T-helper 2 cell treated with Interferon-gamma antibody and Interleukin-4, amounts not matched to agents 100 ng/mL and 5 ng/mL, for 36 hours (primary cell): ENCODE results near the gene TMOD1. TPM values are rescaled to one million over a fixed set of nuclear protein-coding genes. Genes with fewer than 3 reads are reported as not detected.

ENCODE experiments used
- intact Hi-C: fragments of 100-400 bp; cut with micrococcal nuclease; formaldehyde crosslinking; loops from one replicate; pipeline ENCODE4 v1.15.1; 2023
- total RNA-seq: library from RNA; stranded (reverse); gene quantifications from 2 replicates; pipeline ENCODE4 v1.2.3, GENCODE V29; 2022

TMOD1 gene
- total RNA-seq, 1 donor from 2014 or later: 0.68 TPM

DNA sequence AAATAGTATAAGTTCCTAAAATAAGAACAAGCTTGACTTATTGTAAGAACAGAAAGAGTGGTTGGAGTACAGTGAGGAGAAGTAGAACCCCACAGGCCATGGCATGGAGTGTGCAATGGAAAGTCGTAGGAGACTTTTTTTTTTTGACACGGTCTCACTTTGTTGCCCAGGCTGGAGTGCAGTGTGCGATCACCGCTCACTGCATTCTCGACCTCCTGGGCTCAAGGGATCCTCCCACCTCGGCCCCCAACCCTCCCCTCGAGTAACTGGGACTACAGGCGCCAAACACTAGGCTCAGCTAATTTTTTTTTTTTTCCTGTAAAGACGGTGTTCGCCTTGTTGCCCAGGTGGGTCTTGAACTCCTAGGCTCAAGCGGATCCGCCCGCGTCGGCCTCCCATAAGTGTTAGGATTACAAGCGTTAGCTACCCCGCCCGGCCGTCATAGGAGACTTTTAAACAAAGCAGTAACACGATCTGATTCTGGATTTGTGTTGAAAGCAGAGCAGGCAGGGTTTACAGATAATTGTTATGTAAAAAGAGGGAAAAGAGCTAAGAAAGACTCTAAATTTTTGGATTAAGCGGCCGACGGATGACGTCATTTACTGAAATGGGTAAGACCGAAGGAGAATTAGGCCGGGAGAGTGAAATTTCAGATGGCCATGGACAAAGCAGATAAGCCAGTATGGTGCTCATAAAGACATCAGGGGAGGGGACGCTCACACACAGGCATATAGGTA is 130.9 kb downstream of the TMOD1 start:
- intact Hi-C loops: loop anchor here (2.0 to 5.0 kb wide), 6 partner anchors 18 to 854 kb away; partner anchors contain the start of genes ANP32B, NANS and ZNF510

DNA sequence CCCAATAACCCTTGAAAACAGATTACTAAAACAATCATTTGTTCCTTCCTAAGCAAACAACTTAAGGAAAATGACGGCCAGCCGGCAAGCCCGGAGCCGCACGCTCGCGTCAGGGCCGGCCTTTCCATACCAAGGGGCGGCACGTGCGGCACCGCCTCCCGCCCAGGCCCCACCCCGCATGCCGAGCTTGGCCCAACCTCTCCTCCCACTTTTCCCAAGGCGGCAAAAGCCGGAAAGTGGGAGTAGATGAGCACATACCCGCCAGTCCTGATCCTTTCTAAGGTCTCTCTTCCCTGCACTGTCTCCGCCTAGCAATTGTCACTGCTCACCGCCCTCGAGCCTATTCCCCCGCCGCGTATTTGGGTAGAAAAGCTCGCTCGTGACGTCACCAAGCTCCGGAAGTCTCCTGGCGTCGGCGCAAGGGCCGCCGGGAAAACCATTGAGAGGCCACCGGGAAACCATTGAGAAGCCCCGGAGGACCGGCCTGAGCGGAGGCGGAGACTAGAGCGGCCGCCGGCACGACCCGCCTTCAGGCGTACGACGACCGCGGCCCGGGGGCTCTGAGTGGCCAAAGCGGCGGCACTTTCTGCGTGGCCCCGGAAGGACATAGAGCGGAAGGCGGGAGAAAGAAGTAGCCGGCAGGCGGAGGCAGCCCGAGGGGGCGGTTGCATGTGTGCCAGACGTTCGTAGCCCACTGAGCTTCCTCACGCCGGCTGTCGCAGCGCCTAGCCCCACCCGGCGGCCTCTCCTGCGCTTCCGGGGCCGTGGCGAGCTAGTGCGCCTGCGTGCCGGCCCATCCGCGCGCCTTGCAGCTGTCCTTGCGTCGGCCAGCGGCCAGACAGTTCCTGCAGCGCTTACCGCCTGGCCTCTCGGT is 131.8 kb downstream of the TMOD1 start, which contains the start of the genes NCBP1 and TSTD2:
Gene NCBP1 (plus strand): TSS at position 837 of the 874 bp plus-strand sequence. CDS start 61 bp downstream, outside the sequence.
Gene TSTD2 (minus strand): TSS at position 384 of the 874 bp plus-strand sequence. CDS start 5,806 bp downstream, outside the sequence.
- intact Hi-C loops: loop anchor here (1.0 to 5.0 kb wide), 11 partner anchors 18 to 1215 kb away; partner anchors contain the start of genes ANP32B, NANS, TBC1D2 and TRMO

DNA sequence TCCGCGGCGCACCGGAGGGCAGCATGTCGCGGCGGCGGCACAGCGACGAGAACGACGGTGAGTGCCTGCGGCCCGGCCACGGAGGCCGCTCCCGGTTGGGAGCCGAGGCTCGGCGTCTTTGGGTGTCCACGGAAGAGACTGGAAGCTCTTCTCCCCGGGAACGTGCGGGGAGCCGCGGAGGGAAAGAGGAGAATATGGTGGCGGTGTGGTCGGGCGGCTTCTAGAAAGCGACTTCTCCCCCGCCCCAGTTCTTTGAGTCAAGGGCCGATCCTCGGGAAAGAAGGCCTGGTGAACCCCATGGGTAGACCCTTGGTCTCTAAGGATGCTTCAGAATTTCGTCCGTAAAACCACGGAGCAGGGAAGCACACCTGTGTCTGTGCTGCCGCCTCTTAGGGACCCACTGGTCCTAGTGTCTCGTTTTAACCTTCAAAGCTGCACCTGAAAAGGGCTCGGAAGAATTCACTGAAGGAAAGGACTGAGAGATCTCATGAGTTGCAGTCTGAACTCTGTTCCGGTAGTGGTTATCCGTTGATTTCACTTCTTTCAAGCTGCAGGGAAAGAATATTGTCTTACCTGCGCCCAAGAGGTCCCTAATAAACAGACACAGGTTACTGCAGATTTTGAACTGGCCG is 132.5 kb downstream of the TMOD1 start:
- intact Hi-C loops: loop anchor here (1.0 to 5.0 kb wide), 11 partner anchors 19 to 1216 kb away; partner anchors contain the start of genes ANP32B, NANS, TBC1D2 and TRMO

DNA sequence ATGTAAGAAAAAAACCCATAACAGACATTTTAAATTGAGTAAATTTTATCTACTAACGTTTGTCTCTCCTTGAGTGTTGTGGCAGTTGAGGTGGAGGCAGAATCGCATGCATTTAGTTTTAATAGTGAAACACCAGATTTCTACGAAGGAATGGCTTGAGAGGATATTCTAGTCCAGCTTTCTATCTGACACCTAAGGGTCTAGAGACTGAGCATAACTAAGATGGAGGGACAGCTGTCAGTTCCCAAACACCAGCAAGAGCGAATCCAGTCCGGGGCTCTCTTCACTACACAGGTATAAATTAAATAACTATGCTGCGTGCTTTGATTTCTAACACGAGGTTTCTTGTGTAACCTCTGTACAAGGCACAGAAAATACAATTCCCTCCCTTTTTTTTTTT is 133.6 kb downstream of the TMOD1 start:
- intact Hi-C loops: no loop called here

- intact Hi-C loops: no loop called here
These were observed 135.4 kb downstream of the TMOD1 start for GRCh38 chr9:97636903-97637302.

- intact Hi-C loops: no loop called here
These were observed 137.2 kb downstream of the TMOD1 start for GRCh38 chr9:97638666-97639065.

GRCh38 chr9:97640325-97640724 is 138.9 kb downstream of the TMOD1 start:
- intact Hi-C loops: no loop called here

DNA sequence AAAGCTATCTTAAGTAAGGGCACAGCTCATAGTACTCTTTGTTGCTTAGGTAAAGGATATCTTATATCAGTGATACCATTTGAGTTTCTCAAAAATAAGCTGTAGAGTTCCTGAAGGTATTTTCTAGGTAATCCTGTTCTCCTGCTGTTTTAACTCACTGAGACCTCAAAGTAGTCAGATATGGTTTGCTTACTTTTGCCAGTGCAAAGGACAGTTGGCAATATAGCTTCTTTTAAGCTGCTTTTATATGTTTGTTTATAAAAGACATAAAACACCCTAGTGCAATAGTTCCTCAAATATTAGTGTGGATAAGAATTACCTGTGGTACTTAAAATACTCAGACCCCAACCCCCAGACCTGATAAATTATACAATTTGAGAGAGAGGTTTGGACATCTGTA is 144.3 kb downstream of the TMOD1 start:
- intact Hi-C loops: no loop called here

GRCh38 chr9:97647996-97648395 is 146.5 kb downstream of the TMOD1 start:
- intact Hi-C loops: no loop called here

Other genes with a start within 250 kb of the TMOD1 start
- gene CCDC180, start 194.0 kb upstream of the TMOD1 start, total RNA-seq: 4.0 and 5.9 TPM in 2 replicates
- 10.5 and 10.6 TPM in 2 replicates for gene TDRD7, start 89.6 kb upstream of the TMOD1 start, total RNA-seq
- 14.5 and 18.2 TPM in 2 replicates for gene TSTD2, start 131.7 kb downstream of the TMOD1 start, total RNA-seq
- gene NCBP1, start 132.2 kb downstream of the TMOD1 start, total RNA-seq: 44.0 and 47.2 TPM in 2 replicates
- 13.2 and 15.8 TPM in 2 replicates for gene XPA, start 195.7 kb downstream of the TMOD1 start, total RNA-seq